OCI-LY1 (cell line): Measurements from ENCODE around the gene VTI1A.

Source experiments
- H2AFZ ChIP-seq: fragments of 200-600 bp; sonication (generic), shearing (Covaris generic); 2 replicates; pipeline ENCODE4 v1.6.0; 2014; ENCODE audit warnings: antibody characterized with exemption, mild to moderate bottlenecking, low read length
- H3F3A ChIP-seq: fragments of 200-600 bp; sonication (generic), shearing (Covaris generic); 2 replicates; pipeline ENCODE4 v1.6.0; 2014; ENCODE audit warnings: mild to moderate bottlenecking, antibody characterized with exemption, low read length, moderate library complexity; ENCODE audit not compliant: insufficient read depth
- H3K27ac ChIP-seq: fragments of 200-600 bp; sonication (generic); 2 replicates; pipeline ENCODE4 v1.5.1; 2014; ENCODE audit warnings: low read length, mixed run types, mild to moderate bottlenecking, low read depth; ENCODE audit not compliant: poor library complexity, severe bottlenecking
- H3K27me3 ChIP-seq: fragments of 200-600 bp; sonication (generic); 2 replicates; pipeline ENCODE4 v1.6.0; 2014; ENCODE audit warnings: antibody characterized with exemption, mild to moderate bottlenecking, low read length, moderate library complexity; ENCODE audit not compliant: insufficient read depth
- H3K36me3 ChIP-seq: fragments of 200-600 bp; sonication (generic); 2 replicates; pipeline ENCODE4 v1.6.1; 2014; ENCODE audit warnings: mild to moderate bottlenecking, antibody characterized with exemption, low read length, moderate library complexity, mixed read lengths; ENCODE audit not compliant: insufficient read depth
- H3K4me1 ChIP-seq: fragments of 200-600 bp; sonication (generic); 2 replicates; pipeline ENCODE4 v1.5.1; 2014; ENCODE audit warnings: mild to moderate bottlenecking, low read length, moderate library complexity; ENCODE audit not compliant: insufficient read depth, severe bottlenecking
- H3K4me2 ChIP-seq: fragments of 200-600 bp; sonication (generic), shearing (Covaris generic); 2 replicates; pipeline ENCODE4 v1.6.1; 2014; ENCODE audit warnings: low read length
- H3K4me3 ChIP-seq: fragments of 200-600 bp; sonication (generic); 2 replicates; pipeline ENCODE4 v1.5.1; 2014; ENCODE audit warnings: low read length, low read depth, mild to moderate bottlenecking, mixed read lengths; ENCODE audit not compliant: poor library complexity, severe bottlenecking
- H3K79me2 ChIP-seq: fragments of 200-600 bp; shearing (Covaris generic); 2 replicates; pipeline ENCODE4 v1.6.1; 2016; ENCODE audit warnings: mixed run types, low read length, mixed read lengths; ENCODE audit not compliant: insufficient read depth
- H3K9ac ChIP-seq: fragments of 200-600 bp; sonication (generic), shearing (Covaris generic); 2 replicates; pipeline ENCODE4 v1.6.1; 2014; ENCODE audit warnings: mild to moderate bottlenecking, low read length, mixed read lengths
- H3K9me2 ChIP-seq: fragments of 200-600 bp; sonication (generic), shearing (Covaris generic); 2 replicates; pipeline ENCODE4 v1.6.1; 2014; ENCODE audit warnings: low read depth, mild to moderate bottlenecking, low read length, mixed read lengths
- H3K9me3 ChIP-seq: fragments of 200-600 bp; shearing (Covaris generic); 2 replicates; pipeline ENCODE4 v1.6.1; 2014; ENCODE audit warnings: low read length, mixed read lengths
- H4K20me1 ChIP-seq: fragments of 200-600 bp; sonication (generic), shearing (Covaris generic); 2 replicates; pipeline ENCODE4 v1.6.0; 2016; ENCODE audit warnings: mild to moderate bottlenecking, low read length; ENCODE audit not compliant: insufficient read depth
- CTCF ChIP-seq: fragments of 200-600 bp; sonication (generic), shearing (Covaris generic); IDR thresholded peaks from 2 replicates; pipeline ENCODE4 v1.5.1; 2017; ENCODE audit warnings: mild to moderate bottlenecking, antibody characterized with exemption, low read length, moderate library complexity, mixed read lengths
- EZH2 ChIP-seq: fragments of 200-600 bp; sonication (generic), shearing (Covaris generic); IDR thresholded peaks from 2 replicates; pipeline ENCODE4 v1.8.0; 2017; ENCODE audit warnings: borderline replicate concordance, mixed run types, mild to moderate bottlenecking, antibody characterized with exemption, low read length, moderate library complexity, mixed read lengths

VTI1A gene

DNA sequence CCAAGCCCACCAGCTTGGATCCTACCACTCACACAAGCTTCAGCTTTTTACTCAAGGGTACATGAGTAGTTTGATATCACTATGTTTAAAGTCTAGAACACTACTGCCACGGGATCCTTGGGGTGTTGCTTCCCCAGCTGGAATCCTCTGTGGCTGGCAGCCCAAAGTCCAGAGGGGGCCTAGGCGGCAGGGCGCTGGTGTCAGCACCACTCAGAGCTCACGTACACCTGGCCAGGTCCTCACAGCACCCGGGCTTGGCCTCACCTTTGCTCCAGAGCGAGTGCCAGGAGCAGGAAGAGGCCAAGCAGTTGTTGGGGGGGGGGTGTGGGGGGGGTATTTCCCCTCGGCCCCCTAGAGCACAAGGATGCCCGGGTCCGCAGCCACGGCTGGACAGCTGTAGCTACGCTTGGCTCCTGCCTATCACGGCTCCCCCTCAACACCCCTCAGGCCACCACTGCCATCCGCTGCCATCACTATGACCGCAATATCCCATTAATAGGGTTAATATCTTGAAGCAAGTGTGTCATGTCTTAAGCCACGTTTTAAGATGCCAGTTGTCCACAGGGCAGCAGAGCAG is 17.3 kb upstream of the VTI1A start:
- no peaks in the 10 kb centered on the region for H3K9me2 ChIP-seq
- H2AFZ ChIP-seq: no peak overlapping the region
- H3K4me3 ChIP-seq: no peak overlapping the region
- H3F3A ChIP-seq: no peaks in the 10 kb centered on the region
- H3K9me3 ChIP-seq: no peaks in the 10 kb centered on the region
- no peaks in the 10 kb centered on the region for H3K27me3 ChIP-seq
- H3K79me2 ChIP-seq: no peaks in the 10 kb centered on the region
- H3K4me1 ChIP-seq: peaks cover 8% of the 10 kb centered on the region
- TF ChIP-seq EZH2 (no peak), CTCF (no peak)
- H4K20me1 ChIP-seq: no peaks in the 10 kb centered on the region
- peak overlapping the region; percentile 22 for H3K27ac ChIP-seq
- peaks cover 92% of the 10 kb centered on the region for H3K36me3 ChIP-seq
- no peak overlapping the region for H3K4me2 ChIP-seq
- H3K9ac ChIP-seq: no peak overlapping the region

DNA sequence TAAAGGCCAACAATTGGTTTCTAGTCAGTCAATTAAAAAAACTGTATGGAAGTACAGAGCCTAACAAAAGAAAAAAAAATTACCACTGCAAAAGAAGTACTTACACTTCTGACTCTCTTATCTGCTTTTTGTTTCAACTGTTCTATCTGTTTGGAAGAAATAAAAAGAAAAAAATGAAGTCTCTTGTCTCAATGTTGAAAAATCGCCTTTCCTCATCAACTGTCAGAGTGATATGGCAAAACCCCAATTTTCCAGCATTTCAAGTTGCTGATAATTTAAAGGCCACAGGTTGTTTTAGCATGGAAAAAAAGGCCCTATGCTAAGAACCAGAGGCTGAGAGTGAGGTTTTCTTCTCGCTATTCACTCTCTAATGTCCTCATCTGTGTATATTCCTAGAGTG is 13.9 kb upstream of the VTI1A start:
- Histone ChIP-seq H3K9ac (no peak overlapping the region), H3K4me2 (no peak overlapping the region), H3K4me3 (no peak overlapping the region), H3K36me3 (peaks cover 85% of the 10 kb centered on the region), H3K4me1 (peaks cover 8% of the 10 kb centered on the region), H3K27me3 (no peaks in the 10 kb centered on the region), H3F3A (no peaks in the 10 kb centered on the region), H3K9me2 (no peaks in the 10 kb centered on the region), H4K20me1 (no peaks in the 10 kb centered on the region), H3K79me2 (no peaks in the 10 kb centered on the region), H2AFZ (no peak overlapping the region), H3K9me3 (no peaks in the 10 kb centered on the region), H3K27ac (no peak overlapping the region)
- TF ChIP-seq CTCF (no peak), EZH2 (no peak)

GRCh38 chr10:112434988-112435619 is 11.9 kb upstream of the VTI1A start:
- H3K9ac ChIP-seq: no peak overlapping the region
- no peaks in the 10 kb centered on the region for H3F3A ChIP-seq
- no peaks in the 10 kb centered on the region for H3K4me1 ChIP-seq
- H3K9me2 ChIP-seq: no peaks in the 10 kb centered on the region
- peak; percentile 39; the same call in 1 of the 2 replicates for TF ChIP-seq CTCF
- no peak for TF ChIP-seq EZH2
- H3K9me3 ChIP-seq: no peaks in the 10 kb centered on the region
- no peaks in the 10 kb centered on the region for H3K79me2 ChIP-seq
- H3K27me3 ChIP-seq: no peaks in the 10 kb centered on the region
- no peak overlapping the region for H3K27ac ChIP-seq
- H2AFZ ChIP-seq: no peak overlapping the region
- H3K36me3 ChIP-seq: peaks cover 80% of the 10 kb centered on the region
- no peaks in the 10 kb centered on the region for H4K20me1 ChIP-seq
- H3K4me2 ChIP-seq: no peak overlapping the region
- H3K4me3 ChIP-seq: no peak overlapping the region
